Measurements from ENCODE around the gene ATP5PO.
"Not testable (repeated sequence)": the region's sequence is repeated elsewhere in the genome, so short reads cannot be mapped to it uniquely, and the experiment has no call there.

Gene ATP5PO

GRCh38 chr21:33869873-33870272, 45.7 kb downstream of the ATP5PO start:
- no peaks in the 10 kb centered on the region for H3K27me3 ChIP-seq (ENCODE audit: control insufficient read depth, low read length)
- H3K4me1 ChIP-seq (ENCODE audit: control insufficient read depth, low read length) = no peaks in the 10 kb centered on the region
- H3F3A ChIP-seq (ENCODE audit: control insufficient read depth, insufficient read depth) = no peaks in the 10 kb centered on the region
- TF ChIP-seq EZH2phosphoT487 (IDR thresholded peaks at IDR 0.05; ENCODE audit: borderline replicate concordance, low read length) = no peak
- TF ChIP-seq CTCF (IDR thresholded peaks at IDR 0.05; ENCODE audit: low read depth, low read length, poor library complexity, severe bottlenecking) = no peak
- no peak overlapping the region for H3K27ac ChIP-seq (ENCODE audit: low read depth, low read length)
- H3K79me2 ChIP-seq (ENCODE audit: control insufficient read depth, low read length) = no peaks in the 10 kb centered on the region
- H3K9me3 ChIP-seq (ENCODE audit: control insufficient read depth, insufficient read depth, low read length) = no peaks in the 10 kb centered on the region
- H3K9me2 ChIP-seq (replicated peaks; ENCODE audit: control insufficient read depth, low read length) = no peaks in the 10 kb centered on the region
- H3K36me3 ChIP-seq (ENCODE audit: control insufficient read depth, low read length) = no peaks in the 10 kb centered on the region
- no peak overlapping the region for H3K4me2 ChIP-seq (ENCODE audit: low read length)
- no peak overlapping the region for H3K4me3 ChIP-seq (ENCODE audit: low read length)
- no peaks in the 10 kb centered on the region for H4K20me1 ChIP-seq (ENCODE audit: control insufficient read depth, insufficient read depth, low read depth, low read length)

- H3F3A ChIP-seq (ENCODE audit: control insufficient read depth, insufficient read depth); H3K36me3 ChIP-seq (ENCODE audit: control insufficient read depth, low read length); H4K20me1 ChIP-seq (ENCODE audit: control insufficient read depth, insufficient read depth, low read depth, low read length); H3K79me2 ChIP-seq (ENCODE audit: control insufficient read depth, low read length); H3K27me3 ChIP-seq (ENCODE audit: control insufficient read depth, low read length); H3K9me3 ChIP-seq (ENCODE audit: control insufficient read depth, insufficient read depth, low read length); H3K4me1 ChIP-seq (ENCODE audit: control insufficient read depth, low read length); H3K4me2 ChIP-seq (ENCODE audit: low read length); H3K27ac ChIP-seq (ENCODE audit: low read depth, low read length); H3K4me3 ChIP-seq (ENCODE audit: low read length); H3K9me2 ChIP-seq (replicated peaks; ENCODE audit: control insufficient read depth, low read length): not testable (repeated sequence)
Measured at GRCh38 chr21:33867868-33868267, 47.7 kb downstream of the ATP5PO start.

DNA sequence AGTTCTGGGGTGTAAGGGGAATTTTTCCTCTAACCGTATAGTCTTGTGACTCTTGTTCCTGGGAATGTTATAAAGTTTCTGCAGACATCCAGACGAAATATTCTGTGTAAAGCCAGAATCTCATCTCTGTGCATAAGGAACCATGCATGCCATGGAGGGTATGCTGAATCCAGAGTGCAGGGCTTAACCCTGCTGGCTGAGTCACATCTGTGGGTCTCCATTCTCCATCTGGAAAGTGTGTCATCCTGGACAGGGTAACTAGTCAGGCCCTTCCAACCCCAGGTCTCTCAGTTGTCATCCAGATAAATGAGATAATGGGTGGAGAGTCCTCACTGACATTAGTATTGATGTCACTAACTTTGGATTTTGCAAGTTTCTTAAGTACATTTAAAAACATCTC, 48.8 kb downstream of the ATP5PO start:
- TF ChIP-seq CTCF (IDR thresholded peaks at IDR 0.05; ENCODE audit: low read depth, low read length, poor library complexity, severe bottlenecking) (no peak), EZH2phosphoT487 (IDR thresholded peaks at IDR 0.05; ENCODE audit: borderline replicate concordance, low read length) (no peak)
- Histone ChIP-seq H3K79me2 (ENCODE audit: control insufficient read depth, low read length) (no peaks in the 10 kb centered on the region), H3K36me3 (ENCODE audit: control insufficient read depth, low read length) (no peaks in the 10 kb centered on the region), H4K20me1 (ENCODE audit: control insufficient read depth, insufficient read depth, low read depth, low read length) (no peaks in the 10 kb centered on the region), H3K4me3 (ENCODE audit: low read length) (no peak overlapping the region), H3K9me2 (replicated peaks; ENCODE audit: control insufficient read depth, low read length) (no peaks in the 10 kb centered on the region), H3K4me1 (ENCODE audit: control insufficient read depth, low read length) (no peaks in the 10 kb centered on the region), H3K27ac (ENCODE audit: low read depth, low read length) (no peak overlapping the region), H3K27me3 (ENCODE audit: control insufficient read depth, low read length) (peaks cover 3% of the 10 kb centered on the region; the same call in 1 of the 2 replicates), H3K9me3 (ENCODE audit: control insufficient read depth, insufficient read depth, low read length) (no peaks in the 10 kb centered on the region), H3K4me2 (ENCODE audit: low read length) (no peak overlapping the region), H3F3A (ENCODE audit: control insufficient read depth, insufficient read depth) (no peaks in the 10 kb centered on the region)

- Histone ChIP-seq H3K9me3 (ENCODE audit: control insufficient read depth, insufficient read depth, low read length) (no peaks in the 10 kb centered on the region), H3F3A (ENCODE audit: control insufficient read depth, insufficient read depth) (no peaks in the 10 kb centered on the region), H3K9me2 (replicated peaks; ENCODE audit: control insufficient read depth, low read length) (no peaks in the 10 kb centered on the region), H3K4me3 (ENCODE audit: low read length) (no peak overlapping the region), H3K4me2 (ENCODE audit: low read length) (no peak overlapping the region), H3K27ac (ENCODE audit: low read depth, low read length) (no peak overlapping the region), H3K27me3 (ENCODE audit: control insufficient read depth, low read length) (peaks cover 3% of the 10 kb centered on the region; the same call in 1 of the 2 replicates), H3K79me2 (ENCODE audit: control insufficient read depth, low read length) (no peaks in the 10 kb centered on the region), H3K36me3 (ENCODE audit: control insufficient read depth, low read length) (no peaks in the 10 kb centered on the region), H4K20me1 (ENCODE audit: control insufficient read depth, insufficient read depth, low read depth, low read length) (no peaks in the 10 kb centered on the region), H3K4me1 (ENCODE audit: control insufficient read depth, low read length) (no peaks in the 10 kb centered on the region)
- no peak for TF ChIP-seq EZH2phosphoT487 (IDR thresholded peaks at IDR 0.05; ENCODE audit: borderline replicate concordance, low read length)
- TF ChIP-seq CTCF (IDR thresholded peaks at IDR 0.05; ENCODE audit: low read depth, low read length, poor library complexity, severe bottlenecking) = no peak
Measured at GRCh38 chr21:33865996-33866575, 49.5 kb downstream of the ATP5PO start.

Measured in DOHH2 (cell line).